HCT116 (cell line): ENCODE measurements around the gene TNS3. TPM values are rescaled to one million over a fixed set of nuclear protein-coding genes. Genes with fewer than 3 reads are reported as not detected.

Source experiments
- ATAC-seq: fragments of 200-7000 bp; cut with Tn5 transposase; 2 replicates; pipeline ENCODE4 v1.9.1; 2020; ENCODE audit warnings: mild to moderate bottlenecking, moderate library complexity
- BruUV-seq: library from RNA; stranded (reverse); fragments of 400-500 nt; replicated peaks from 2 replicates; lab custom pipeline; 2021; lab: Mats Ljungman, UMichigan
- CTCF ChIA-PET: fragments of 300-600 bp; sonication (Branson Sonifier 250); formaldehyde crosslinking; loops from one replicate; lab custom pipeline; 2021; ENCODE audit warnings: antibody characterized with exemption; lab: Charles Lee
- POLR2A ChIA-PET: fragments of 300-600, 350-600 bp; sonication (Branson Sonifier 250); formaldehyde crosslinking; loops from one replicate; lab custom pipeline; 2021; ENCODE audit warnings: antibody characterized with exemption; lab: Charles Lee
- RAD21 ChIA-PET, 2 experiments: fragments of 300-600 bp; sonication (Branson Sonifier 250); formaldehyde crosslinking; loops; one replicate each; lab custom pipeline; 2023; ENCODE audit warnings: low total read pairs in 2 of 2; ENCODE audit not compliant: uncharacterized antibody in 2 of 2, unreplicated experiment in 2 of 2, low non-redundant PET in 1 of 2; lab: Charles Lee
- DNase-seq: peaks from one replicate; pipeline ENCODE4 v3.0.0-alpha.2; 2010; ENCODE audit warnings: low read depth, low spot score
- H2AFZ ChIP-seq: fragments of 200-600 bp; shearing (Covaris generic), sonication (generic); 2 replicates; pipeline ENCODE4 v1.6.1; 2017; ENCODE audit warnings: low read depth, mixed run types, mixed read lengths, antibody characterized with exemption, low read length; ENCODE audit not compliant: poor library complexity, severe bottlenecking
- H3K27ac ChIP-seq: 2 replicates; pipeline ENCODE4 v1.5.1; 2012; ENCODE audit warnings: low read depth, low read length
- H3K27me3 ChIP-seq: fragments of 200-600 bp; sonication (generic); 2 replicates; pipeline ENCODE4 v1.6.1; 2016; ENCODE audit warnings: mixed run types, low read length, mixed read lengths; ENCODE audit not compliant: insufficient read depth
- H3K36me3 ChIP-seq, 2 experiments: fragments of 200-500 bp in 1 of 2; fragments of 200-600 bp in 1 of 2; sonication (Bioruptor generic) in 1 of 2; sonication (generic) in 1 of 2; 2 replicates each; pipeline versions ENCODE4 v1.5.1 to v1.6.1; 2014 to 2016; ENCODE audit warnings: low read length in 2 of 2, inconsistent platforms in 1 of 2, mixed read lengths in 1 of 2, mixed run types in 1 of 2; ENCODE audit not compliant: insufficient read depth in 2 of 2, control insufficient read depth in 1 of 2
- H3K4me1 ChIP-seq, 2 experiments: fragments of 200-600 bp in 1 of 2; sonication (generic) in 1 of 2; 2 replicates each; pipeline versions ENCODE4 v1.5.1 to v1.6.1; 2012 to 2017; ENCODE audit warnings: low read length in 2 of 2, inconsistent platforms in 1 of 2, mild to moderate bottlenecking in 1 of 2, mixed read lengths in 1 of 2, mixed run types in 1 of 2, moderate library complexity in 1 of 2; ENCODE audit not compliant: insufficient read depth in 2 of 2, control insufficient read depth in 1 of 2
- H3K4me2 ChIP-seq: fragments of 200-600 bp; sonication (generic); 2 replicates; pipeline ENCODE4 v1.6.1; 2017; ENCODE audit warnings: mixed run types, low read length, mixed read lengths
- H3K4me3 ChIP-seq, 2 experiments: fragments of 200-600 bp in 1 of 2; sonication (generic) in 1 of 2; replicated peaks in 1 of 2; 2 replicates each; pipeline ENCODE4 v1.5.1; 2011 to 2016; ENCODE audit warnings: low read length in 2 of 2, control low read depth in 1 of 2, low read depth in 1 of 2, mild to moderate bottlenecking in 1 of 2, mixed read lengths in 1 of 2, mixed run types in 1 of 2
- H3K79me2 ChIP-seq: fragments of 200-600 bp; sonication (generic); 2 replicates; pipeline ENCODE4 v1.6.1; 2017; ENCODE audit warnings: mild to moderate bottlenecking, mixed run types, low read length, moderate library complexity, mixed read lengths; ENCODE audit not compliant: insufficient read depth
- H3K9ac ChIP-seq: fragments of 200-600 bp; sonication (generic); 2 replicates; pipeline ENCODE4 v1.6.1; 2016; ENCODE audit warnings: low read length, mixed read lengths
- H3K9me2 ChIP-seq: fragments of 200-600 bp; sonication (generic), shearing (Covaris generic); 2 replicates; pipeline ENCODE4 v1.6.1; 2017; ENCODE audit warnings: mixed run types, mild to moderate bottlenecking, moderate library complexity; ENCODE audit not compliant: insufficient read depth
- H3K9me3 ChIP-seq, 2 experiments: fragments of 200-500 bp in 1 of 2; fragments of 200-600 bp in 1 of 2; sonication (Bioruptor generic) in 1 of 2; sonication (generic) in 1 of 2; 2 replicates each; pipeline ENCODE4 v1.6.1; 2014 to 2017; ENCODE audit warnings: low read length in 2 of 2, mixed read lengths in 2 of 2, inconsistent platforms in 1 of 2, low read depth in 1 of 2, mild to moderate bottlenecking in 1 of 2, mixed run types in 1 of 2, moderate library complexity in 1 of 2; ENCODE audit not compliant: control insufficient read depth in 1 of 2, insufficient read depth in 1 of 2
- H4K20me1 ChIP-seq: fragments of 200-600 bp; sonication (generic), shearing (Covaris generic); 2 replicates; pipeline ENCODE4 v1.6.1; 2017; ENCODE audit warnings: mixed run types, mild to moderate bottlenecking, moderate library complexity; ENCODE audit not compliant: insufficient read depth
- ATF3 ChIP-seq: IDR thresholded peaks from 2 replicates; pipeline ENCODE4 v1.6.1; 2012
- CBX3 ChIP-seq: IDR thresholded peaks from 2 replicates; pipeline ENCODE4 v1.6.1; 2012; ENCODE audit warnings: low read depth
- CEBPB ChIP-seq: IDR thresholded peaks from 2 replicates; pipeline ENCODE4 v1.6.1; 2012; ENCODE audit warnings: low read depth
- ELF1 ChIP-seq: IDR thresholded peaks from 2 replicates; pipeline ENCODE4 v1.6.1; 2012; ENCODE audit warnings: low read depth, borderline replicate concordance
- EZH2 ChIP-seq: fragments of 200-600 bp; sonication (generic); IDR thresholded peaks from 2 replicates; pipeline ENCODE4 v1.6.1; 2017; ENCODE audit warnings: antibody characterized with exemption, mixed run types
- EZH2phosphoT487 ChIP-seq: fragments of 200-600 bp; IDR thresholded peaks from 2 replicates; pipeline ENCODE4 v1.6.1; 2018; ENCODE audit warnings: antibody characterized with exemption, borderline replicate concordance
- FOSL1 ChIP-seq: IDR thresholded peaks from 2 replicates; pipeline ENCODE4 v1.6.1; 2012; ENCODE audit warnings: low read depth
- MAX ChIP-seq: IDR thresholded peaks from 2 replicates; pipeline ENCODE4 v1.6.1; 2012
- POLR2AphosphoS5 ChIP-seq: IDR thresholded peaks from 2 replicates; pipeline ENCODE4 v1.6.1; 2011; ENCODE audit warnings: mild to moderate bottlenecking, low read depth, low read length, moderate library complexity
- RAD21 ChIP-seq: IDR thresholded peaks from 2 replicates; pipeline ENCODE4 v1.6.1; 2012; ENCODE audit warnings: low read depth, mild to moderate bottlenecking
- REST ChIP-seq: IDR thresholded peaks from 2 replicates; pipeline ENCODE4 v1.6.1; 2012; ENCODE audit warnings: low read depth
- SIN3A ChIP-seq: IDR thresholded peaks from 2 replicates; pipeline ENCODE4 v1.6.1; 2012; ENCODE audit warnings: low read depth
- SP1 ChIP-seq: IDR thresholded peaks from 2 replicates; pipeline ENCODE4 v1.6.1; 2012; ENCODE audit warnings: low read depth
- SRF ChIP-seq: IDR thresholded peaks from 2 replicates; pipeline ENCODE4 v1.6.1; 2012; ENCODE audit warnings: low read depth
- YY1 ChIP-seq: IDR thresholded peaks from 2 replicates; pipeline ENCODE4 v1.6.1; 2011; ENCODE audit warnings: low read length, low read depth, moderate library complexity, mild to moderate bottlenecking; ENCODE audit not compliant: insufficient replicate concordance; ENCODE audit errors: extremely low read depth
- ZBTB33 ChIP-seq: IDR thresholded peaks from 2 replicates; pipeline ENCODE4 v1.6.1; 2011; ENCODE audit warnings: mild to moderate bottlenecking, low read length, moderate library complexity; ENCODE audit not compliant: insufficient replicate concordance; ENCODE audit errors: extremely low read depth
- intact Hi-C: fragments of 100-400 bp; cut with micrococcal nuclease; formaldehyde crosslinking; loops from 2 replicates; pipeline ENCODE4 v1.10.0; 2022
- total RNA-seq: library from RNA; stranded (reverse); gene quantifications from one replicate; pipeline ENCODE4 v1.2.1, GENCODE V29; 2021; ENCODE audit not compliant: unreplicated experiment

Gene TNS3
- total RNA-seq, 1 experiment from 2014 or later, result 9.1 TPM

- H3K27me3 ChIP-seq, result no peaks in the 10 kb centered on the region
- intact Hi-C loops, result loop anchor here (2.0 kb wide), 1 partner anchor 1332 kb away; no protein-coding TSS in a partner anchor
- no peak for DNase-seq
- H4K20me1 ChIP-seq, result no peaks in the 10 kb centered on the region
- H3K9ac ChIP-seq, result no peak overlapping the region
- H3K4me1 ChIP-seq, result peaks cover 8 to 18% of the 10 kb centered on the region in 2 experiments
- peak overlapping the region; percentile 62 for H2AFZ ChIP-seq
- POLR2A ChIA-PET, result no interaction called here
- H3K4me2 ChIP-seq, result peak overlapping the region; percentile 96
- no TSS peak for BruUV-seq
- H3K4me3 ChIP-seq, result no peak overlapping the region
- no peak for ATAC-seq
- CTCF ChIA-PET, result interaction anchor here (1.5 kb wide), 1 partner anchor 11 kb away, joined by 4 read pairs; no protein-coding TSS in a partner anchor
- no peaks in the 10 kb centered on the region for H3K36me3 ChIP-seq
- TF ChIP-seq SP1 (no peak), EZH2 (no peak), EZH2phosphoT487 (no peak), ZBTB33 (no peak), ATF3 (no peak), YY1 (no peak), ELF1 (no peak), REST (no peak), CBX3 (no peak), SRF (no peak), CEBPB (no peak), SIN3A (no peak), MAX (no peak), POLR2AphosphoS5 (no peak), FOSL1 (no peak), RAD21 (no peak)
- H3K9me2 ChIP-seq, result no peaks in the 10 kb centered on the region
- RAD21 ChIA-PET, result no interaction called here
- H3K79me2 ChIP-seq, result no peaks in the 10 kb centered on the region
- no peaks in the 10 kb centered on the region for H3K9me3 ChIP-seq
- no peak overlapping the region for H3K27ac ChIP-seq
Measured at GRCh38 chr7:47255007-47255406, 326.9 kb downstream of the TNS3 start.
